ENCODE results near the gene PRR29. TPM values are rescaled to one million over a fixed set of nuclear protein-coding genes. Genes with fewer than 3 reads are reported as not detected.

PRR29 gene
- total RNA-seq, 1 experiment from 2014 or later: 3.9 TPM

Other genes starting within 250 kb of the PRR29 start
- 35.5 and 37.9 TPM in 2 replicates for gene CCDC47, start 224.8 kb upstream of the PRR29 start, total RNA-seq (2014; rRNA removed; shearing (Covaris generic); ENCODE audit: low replicate concordance)
- 18.5 and 23.7 TPM in 2 replicates for gene DDX42, start 224.2 kb upstream of the PRR29 start, total RNA-seq (2014; rRNA removed; shearing (Covaris generic); ENCODE audit: low replicate concordance)
- 108 and 120 TPM in 2 replicates for gene PSMC5, start 170.9 kb upstream of the PRR29 start, total RNA-seq (2014; rRNA removed; shearing (Covaris generic); ENCODE audit: low replicate concordance)
- gene FTSJ3, start 170.7 kb upstream of the PRR29 start, total RNA-seq (2014; rRNA removed; shearing (Covaris generic); ENCODE audit: low replicate concordance): 49.4 and 83.9 TPM in 2 replicates
- 125 and 162 TPM in 2 replicates for gene SMARCD2, start 155.7 kb upstream of the PRR29 start, total RNA-seq (2014; rRNA removed; shearing (Covaris generic); ENCODE audit: low replicate concordance)
- gene CSH2, start 124.7 kb upstream of the PRR29 start, total RNA-seq (2014; rRNA removed; shearing (Covaris generic); ENCODE audit: low replicate concordance): not detected in 2 replicates
- not detected in 2 replicates for gene GH2, start 116.4 kb upstream of the PRR29 start, total RNA-seq (2014; rRNA removed; shearing (Covaris generic); ENCODE audit: low replicate concordance)
- not detected in 2 replicates for gene CSH1, start 101.8 kb upstream of the PRR29 start, total RNA-seq (2014; rRNA removed; shearing (Covaris generic); ENCODE audit: low replicate concordance)
- not detected in 2 replicates for gene CSHL1, start 87.1 kb upstream of the PRR29 start, total RNA-seq (2014; rRNA removed; shearing (Covaris generic); ENCODE audit: low replicate concordance)
- gene GH1, start 79.5 kb upstream of the PRR29 start, total RNA-seq (2014; rRNA removed; shearing (Covaris generic); ENCODE audit: low replicate concordance): not detected in 2 replicates
- not detected in 2 replicates for gene CD79B, start 66.0 kb upstream of the PRR29 start, total RNA-seq (2014; rRNA removed; shearing (Covaris generic); ENCODE audit: low replicate concordance)
- 0.37 and 0.38 TPM in 2 replicates for gene SCN4A, start 25.4 kb upstream of the PRR29 start, total RNA-seq (2014; rRNA removed; shearing (Covaris generic); ENCODE audit: low replicate concordance)
- not detected in 2 replicates for gene ICAM2, start 22.3 kb downstream of the PRR29 start, total RNA-seq (2014; rRNA removed; shearing (Covaris generic); ENCODE audit: low replicate concordance)
- 0.46 and 1.2 TPM in 2 replicates for gene ERN1, start 131.8 kb downstream of the PRR29 start, total RNA-seq (2014; rRNA removed; shearing (Covaris generic); ENCODE audit: low replicate concordance)